Large intestine (tissue), 3 donors: ENCODE results near the gene C1QTNF8. TPM values are rescaled to one million over a fixed set of nuclear protein-coding genes. Genes with fewer than 3 reads are reported as not detected.
A peak's percentile ranks its signal among the peaks of the same experiment; 100 is the strongest.

Source experiments
- DNase-seq, 2 donors: peaks; one replicate each; pipeline versions ENCODE4 v3.0.0 to v3.0.0-alpha.2; 2013
- H3K27ac ChIP-seq: one replicate; pipeline ENCODE4 v1.5.1; 2013; ENCODE audit warnings: low read length
- H3K27me3 ChIP-seq: 2 replicates; pipeline ENCODE4 v1.6.1; 2013; ENCODE audit warnings: low read length; ENCODE audit not compliant: control insufficient read depth, insufficient read depth
- H3K36me3 ChIP-seq: 2 replicates; pipeline ENCODE4 v1.6.1; 2013; ENCODE audit warnings: low read length; ENCODE audit not compliant: control insufficient read depth, insufficient read depth
- H3K4me1 ChIP-seq: one replicate; pipeline ENCODE4 v1.6.1; 2013; ENCODE audit warnings: low read length; ENCODE audit not compliant: control insufficient read depth, insufficient read depth
- H3K4me3 ChIP-seq: one replicate; pipeline ENCODE4 v1.5.1; 2013; ENCODE audit warnings: low read length
- H3K9me3 ChIP-seq: one replicate; pipeline ENCODE4 v1.6.1; 2013; ENCODE audit warnings: mild to moderate bottlenecking, low read depth, low read length, moderate library complexity; ENCODE audit not compliant: control insufficient read depth
- WGBS: methylation state at CpG from one replicate; pipeline ENCODE4 v1.1.5; 2013; ENCODE audit warnings: low lambda C conversion rate; ENCODE audit not compliant: insufficient coverage; 5-methylcytosine and 5-hydroxymethylcytosine counted together
- polyA plus RNA-seq: library from polyadenylated mRNA; unstranded; fragments of 120-200 nt; gene quantifications from one replicate; pipeline ENCODE4 v1.2.1, GENCODE V29; 2013

Gene C1QTNF8
- polyA plus RNA-seq, 1 donor = 0.03 TPM

- DNase-seq = no peak
- Histone ChIP-seq H3K27me3 (peaks cover 10% of the 10 kb centered on the region), H3K36me3 (no peaks in the 10 kb centered on the region), H3K9me3 (peaks cover 23% of the 10 kb centered on the region), H3K4me1 (peaks cover 8% of the 10 kb centered on the region), H3K4me3 (no peak overlapping the region), H3K27ac (no peak overlapping the region)
- no CpG with 5 or more reads among the region's 11 CpGs for WGBS
Observed at GRCh38 chr16:1049976-1050247, 46.1 kb downstream of the C1QTNF8 start.

GRCh38 chr16:1049113-1049975 is 46.7 kb downstream of the C1QTNF8 start:
- peaks cover 8% of the 10 kb centered on the region for H3K4me1 ChIP-seq
- H3K9me3 ChIP-seq = peaks cover 27% of the 10 kb centered on the region
- no peak overlapping the region for H3K4me3 ChIP-seq
- no peaks in the 10 kb centered on the region for H3K36me3 ChIP-seq
- WGBS = no CpG with 5 or more reads among the region's 31 CpGs
- no peak overlapping the region for H3K27ac ChIP-seq
- peak in 1 of 2 donors; percentile 38 for DNase-seq
- peaks cover 10% of the 10 kb centered on the region for H3K27me3 ChIP-seq

GRCh38 chr16:1048442-1049112 is 47.5 kb downstream of the C1QTNF8 start:
- H3K4me3 ChIP-seq = no peak overlapping the region
- H3K27ac ChIP-seq = no peak overlapping the region
- peaks cover 8% of the 10 kb centered on the region for H3K4me1 ChIP-seq
- H3K27me3 ChIP-seq = peaks cover 10% of the 10 kb centered on the region
- H3K9me3 ChIP-seq = peaks cover 29% of the 10 kb centered on the region
- no peaks in the 10 kb centered on the region for H3K36me3 ChIP-seq
- no CpG with 5 or more reads among the region's 37 CpGs for whole genome bisulfite sequencing
- DNase-seq = peak; percentile 42 to 55

GRCh38 chr16:1047801-1048200 is 48.2 kb downstream of the C1QTNF8 start:
- Histone ChIP-seq H3K27me3 (peaks cover 10% of the 10 kb centered on the region), H3K27ac (no peak overlapping the region), H3K4me3 (no peak overlapping the region), H3K4me1 (peaks cover 8% of the 10 kb centered on the region), H3K9me3 (peaks cover 30% of the 10 kb centered on the region), H3K36me3 (no peaks in the 10 kb centered on the region)
- DNase-seq = no peak
- no CpG with 5 or more reads among the region's 16 CpGs for WGBS

GRCh38 chr16:1047123-1047522 is 48.9 kb downstream of the C1QTNF8 start:
- peaks cover 34% of the 10 kb centered on the region for H3K9me3 ChIP-seq
- H3K27me3 ChIP-seq = peaks cover 10% of the 10 kb centered on the region
- no peak overlapping the region for H3K4me3 ChIP-seq
- no peak overlapping the region for H3K27ac ChIP-seq
- DNase-seq = no peak
- peaks cover 8% of the 10 kb centered on the region for H3K4me1 ChIP-seq
- WGBS = no CpG with 5 or more reads among the region's 9 CpGs
- no peaks in the 10 kb centered on the region for H3K36me3 ChIP-seq

- H3K27ac ChIP-seq = no peak overlapping the region
- peaks cover 10% of the 10 kb centered on the region for H3K27me3 ChIP-seq
- H3K4me1 ChIP-seq = peaks cover 8% of the 10 kb centered on the region
- no peak for DNase-seq
- no peak overlapping the region for H3K4me3 ChIP-seq
- WGBS = no CpG with 5 or more reads among the region's 49 CpGs
- no peaks in the 10 kb centered on the region for H3K36me3 ChIP-seq
- H3K9me3 ChIP-seq = peaks cover 36% of the 10 kb centered on the region
Observed at GRCh38 chr16:1045993-1046911, 49.8 kb downstream of the C1QTNF8 start.

GRCh38 chr16:1045310-1045992 is 50.6 kb downstream of the C1QTNF8 start:
- Histone ChIP-seq H3K27me3 (peaks cover 10% of the 10 kb centered on the region), H3K4me3 (no peak overlapping the region), H3K36me3 (no peaks in the 10 kb centered on the region), H3K27ac (no peak overlapping the region), H3K4me1 (peaks cover 8% of the 10 kb centered on the region), H3K9me3 (peaks cover 37% of the 10 kb centered on the region)
- no peak for DNase-seq
- no CpG with 5 or more reads among the region's 38 CpGs for WGBS

GRCh38 chr16:1044460-1045309 is 51.4 kb downstream of the C1QTNF8 start:
- peaks cover 8% of the 10 kb centered on the region for H3K4me1 ChIP-seq
- H3K4me3 ChIP-seq = no peak overlapping the region
- H3K36me3 ChIP-seq = no peaks in the 10 kb centered on the region
- H3K27me3 ChIP-seq = peaks cover 6% of the 10 kb centered on the region
- no peak overlapping the region for H3K27ac ChIP-seq
- WGBS = no CpG with 5 or more reads among the region's 43 CpGs
- H3K9me3 ChIP-seq = peaks cover 37% of the 10 kb centered on the region
- no peak for DNase-seq

- Histone ChIP-seq H3K27me3 (peaks cover 4% of the 10 kb centered on the region), H3K4me1 (peaks cover 4% of the 10 kb centered on the region), H3K9me3 (peaks cover 35% of the 10 kb centered on the region), H3K36me3 (no peaks in the 10 kb centered on the region), H3K27ac (no peak overlapping the region), H3K4me3 (no peak overlapping the region)
- no CpG with 5 or more reads among the region's 40 CpGs for WGBS
- DNase-seq = no peak
Observed at GRCh38 chr16:1043881-1044451, 52.1 kb downstream of the C1QTNF8 start.
